Natural killer cell (primary cell): Measurements from ENCODE around the gene COL15A1. TPM values are rescaled to one million over a fixed set of nuclear protein-coding genes. Genes with fewer than 3 reads are reported as not detected.

Experiments
- ATAC-seq, 3 donors: fragments of 150-1000 bp in 2 of 3; fragments of 200-7000 bp in 1 of 3; cut with Tn5 transposase; 1 replicate in 1 of 3; 2 replicates in 2 of 3; pipeline ENCODE4 v1.10.0; 2021; ENCODE audit warnings: mild to moderate bottlenecking in 2 of 3, moderate library complexity in 2 of 3
- DNase-seq, 2 donors: peaks; one replicate each; pipeline versions ENCODE4 v3.0.0 to v3.0.0-alpha.2; 2013 to 2021; ENCODE audit warnings: mixed read lengths in 1 of 2
- H3K27ac ChIP-seq: one replicate; pipeline ENCODE4 v1.5.1; 2013; ENCODE audit warnings: mild to moderate bottlenecking, low read length
- H3K27me3 ChIP-seq: one replicate; pipeline ENCODE4 v1.6.1; 2013; ENCODE audit warnings: low read length; ENCODE audit not compliant: control insufficient read depth, insufficient read depth
- H3K36me3 ChIP-seq: one replicate; pipeline ENCODE4 v1.6.1; 2013; ENCODE audit warnings: low read length; ENCODE audit not compliant: control insufficient read depth, insufficient read depth
- H3K4me1 ChIP-seq: one replicate; pipeline ENCODE4 v1.6.1; 2013; ENCODE audit warnings: low read length; ENCODE audit not compliant: control insufficient read depth, insufficient read depth
- H3K4me3 ChIP-seq: one replicate; pipeline ENCODE4 v1.5.1; 2013; ENCODE audit warnings: low read length
- H3K9me3 ChIP-seq: one replicate; pipeline ENCODE4 v1.6.1; 2013; ENCODE audit warnings: low read length; ENCODE audit not compliant: control insufficient read depth, insufficient read depth
- H3K27ac Mint-ChIP-seq, 2 donors: one replicate each; pipeline ENCODE4 v1.8.0; 2022; ENCODE audit warnings: mild to moderate bottlenecking in 2 of 2, mixed read lengths in 2 of 2, moderate library complexity in 1 of 2
- H3K27me3 Mint-ChIP-seq, 2 donors: one replicate each; pipeline ENCODE4 v1.8.0; 2022; ENCODE audit warnings: low read depth in 2 of 2, mixed read lengths in 2 of 2
- H3K36me3 Mint-ChIP-seq: one replicate; pipeline ENCODE4 v1.8.0; 2022; ENCODE audit warnings: mixed read lengths
- H3K4me1 Mint-ChIP-seq, 2 donors: one replicate each; pipeline ENCODE4 v1.8.0; 2022; ENCODE audit warnings: mixed read lengths in 2 of 2
- H3K4me3 Mint-ChIP-seq: one replicate; pipeline ENCODE4 v1.8.0; 2022; ENCODE audit warnings: mild to moderate bottlenecking, moderate library complexity, mixed read lengths
- H3K9me3 Mint-ChIP-seq, 2 donors: one replicate each; pipeline ENCODE4 v1.8.0; 2022; ENCODE audit warnings: mixed read lengths in 2 of 2
- CTCF ChIP-seq: fragments of 200-600 bp; IDR thresholded peaks from one replicate; pipeline ENCODE4 v1.8.0; 2022; ENCODE audit warnings: antibody characterized with exemption
- whole genome bisulfite sequencing: methylation state at CpG from one replicate; pipeline ENCODE4 v1.1.7; 2013; ENCODE audit warnings: missing lambda C conversion rate; ENCODE audit not compliant: insufficient coverage; 5-methylcytosine and 5-hydroxymethylcytosine counted together
- intact Hi-C: fragments of 100-400 bp; cut with micrococcal nuclease; formaldehyde crosslinking; loops from one replicate; pipeline ENCODE4 v1.14.2; 2022
- total RNA-seq, 4 donors: library from RNA; stranded (reverse); fragments of 120-200 nt in 1 of 4; gene quantifications; one replicate each; pipeline versions ENCODE4 v1.2.3 to v1.2.4, GENCODE V29; 2013 to 2022

The COL15A1 gene
- total RNA-seq, 3 donors from 2014 or later (not counting 1 experiment from before 2014, with no cell fraction given) = 0.18 to 0.82 (median 0.19) TPM

DNA sequence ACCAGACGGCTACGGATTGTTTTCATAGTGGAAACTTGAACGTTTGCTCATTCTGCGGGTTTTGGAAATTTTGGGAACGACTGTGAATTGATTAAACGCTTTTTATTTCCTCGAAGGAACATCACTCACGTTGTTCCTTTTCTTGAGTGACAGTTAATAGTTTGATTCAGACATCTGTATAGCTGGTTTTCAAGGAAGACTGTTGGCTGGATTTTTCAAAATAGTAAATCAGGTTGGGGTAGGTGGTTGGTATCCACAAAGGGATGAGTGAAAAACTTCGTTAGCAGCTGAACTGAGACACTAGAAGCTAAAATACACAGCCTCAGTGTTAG, 162.3 kb downstream of the COL15A1 start:
- peak overlapping the region; percentile 70 for H3K4me3 ChIP-seq
- no peak for ATAC-seq
- WGBS = 2% methylated on average over 9 of the region's 9 CpGs
- peaks cover 84% of the 10 kb centered on the region in 2 donors for H3K4me1 Mint-ChIP-seq
- no peaks in the 10 kb centered on the region for H3K9me3 Mint-ChIP-seq
- no peaks in the 10 kb centered on the region for H3K27me3 Mint-ChIP-seq
- no peak for TF ChIP-seq CTCF
- H3K36me3 Mint-ChIP-seq = no peaks in the 10 kb centered on the region
- no peaks in the 10 kb centered on the region for H3K27me3 ChIP-seq
- DNase-seq = no peak
- peak overlapping the region; percentile 77 for H3K27ac ChIP-seq
- H3K4me3 Mint-ChIP-seq = peak overlapping the region; percentile 89
- H3K9me3 ChIP-seq = no peaks in the 10 kb centered on the region
- intact Hi-C loops = loop anchor here (2.0 kb wide), 1 partner anchor 15 kb away; no protein-coding TSS in a partner anchor
- peaks cover 5% of the 10 kb centered on the region for H3K36me3 ChIP-seq
- H3K4me1 ChIP-seq = peaks cover 27% of the 10 kb centered on the region
- peak overlapping the region; percentile 76 to 81 for H3K27ac Mint-ChIP-seq

- TF ChIP-seq CTCF = no peak
- Histone ChIP-seq H3K4me1 (peaks cover 37% of the 10 kb centered on the region), H3K27me3 (no peaks in the 10 kb centered on the region), H3K9me3 (no peaks in the 10 kb centered on the region), H3K4me3 (peak overlapping the region; percentile 26), H3K27ac (peak overlapping the region; percentile 54), H3K36me3 (peaks cover 8% of the 10 kb centered on the region)
- DNase-seq (no peak), ATAC-seq (no peak)
- intact Hi-C loops = loop anchor here (2.0 kb wide), 1 partner anchor 13 kb away; no protein-coding TSS in a partner anchor
- peaks cover 81 to 82% of the 10 kb centered on the region in 2 donors for H3K4me1 Mint-ChIP-seq
- peak overlapping the region; percentile 89 for H3K4me3 Mint-ChIP-seq
- H3K27me3 Mint-ChIP-seq = no peaks in the 10 kb centered on the region
- no peaks in the 10 kb centered on the region for H3K36me3 Mint-ChIP-seq
- H3K27ac Mint-ChIP-seq = peak overlapping the region; percentile 76 to 81
- 12% methylated on average over 3 of the region's 3 CpGs for WGBS
- H3K9me3 Mint-ChIP-seq = no peaks in the 10 kb centered on the region
Measured at GRCh38 chr9:99107421-99107820, 163.7 kb downstream of the COL15A1 start.

DNA sequence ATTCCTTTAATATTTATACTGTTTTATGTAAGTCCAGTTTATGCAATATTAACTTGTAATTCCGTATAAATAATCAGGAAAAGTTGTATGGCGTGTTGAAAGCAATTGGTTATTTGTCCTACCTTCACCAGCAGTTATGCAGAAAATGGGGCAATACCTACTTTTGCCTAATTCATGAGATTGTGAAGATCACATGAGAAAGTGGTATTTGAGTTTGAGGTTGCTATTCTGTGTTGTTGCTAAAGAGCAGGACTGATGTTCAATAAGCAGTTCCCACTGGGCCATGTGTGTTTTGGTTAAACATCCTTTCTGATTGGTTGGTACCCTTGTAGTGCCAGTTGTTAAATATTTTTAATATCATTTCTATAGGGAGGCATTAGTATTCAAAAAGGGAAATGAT, 164.4 kb downstream of the COL15A1 start:
- Mint-ChIP-seq H3K9me3 (no peaks in the 10 kb centered on the region), H3K4me1 (peaks cover 84 to 85% of the 10 kb centered on the region in 2 donors), H3K27ac (peak overlapping the region; percentile 76 to 81), H3K27me3 (no peaks in the 10 kb centered on the region), H3K36me3 (no peaks in the 10 kb centered on the region), H3K4me3 (peak overlapping the region; percentile 89)
- intact Hi-C loops = no loop called here
- 59% methylated on average over 2 of the region's 2 CpGs for WGBS
- Histone ChIP-seq H3K27me3 (no peaks in the 10 kb centered on the region), H3K4me1 (peaks cover 40% of the 10 kb centered on the region), H3K4me3 (no peak overlapping the region), H3K27ac (peak overlapping the region; percentile 54), H3K9me3 (no peaks in the 10 kb centered on the region), H3K36me3 (peaks cover 8% of the 10 kb centered on the region)
- ATAC-seq (no peak), DNase-seq (no peak)
- no peak for TF ChIP-seq CTCF

GRCh38 chr9:99109522-99109921, 165.8 kb downstream of the COL15A1 start:
- Mint-ChIP-seq H3K4me3 (peak overlapping the region; percentile 89), H3K4me1 (peaks cover 82 to 85% of the 10 kb centered on the region in 2 donors), H3K36me3 (no peaks in the 10 kb centered on the region), H3K27ac (peak overlapping the region; percentile 76 to 81), H3K27me3 (no peaks in the 10 kb centered on the region), H3K9me3 (no peaks in the 10 kb centered on the region)
- TF ChIP-seq CTCF = no peak
- H3K9me3 ChIP-seq = no peaks in the 10 kb centered on the region
- H3K27ac ChIP-seq = peak overlapping the region; percentile 54
- no peak overlapping the region for H3K4me3 ChIP-seq
- WGBS = 2% methylated on average over 3 of the region's 3 CpGs
- no peaks in the 10 kb centered on the region for H3K27me3 ChIP-seq
- intact Hi-C loops = no loop called here
- DNase-seq (peak in 1 of 2 donors; percentile 39), ATAC-seq (no peak)
- H3K36me3 ChIP-seq = peaks cover 8% of the 10 kb centered on the region
- H3K4me1 ChIP-seq = peaks cover 29% of the 10 kb centered on the region
